Endometrial microvascular endothelial cells (primary cell): Measurements from ENCODE around the gene TNS3. TPM values are rescaled to one million over a fixed set of nuclear protein-coding genes. Genes with fewer than 3 reads are reported as not detected.

Experiments
- in situ Hi-C: cut with HindIII; loops from 2 replicates; pipeline ENCODE4 v1.10.0; 2017; ENCODE audit warnings: low sequenced_read_pairs, low pct_unique_long_range_greater_than_20kb; ENCODE audit errors: inconsistent ontology term
- total RNA-seq: library from RNA; depleted of rRNA; stranded (reverse); fragments of >200 nt; gene quantifications from one replicate; pipeline ENCODE4 v1.2.3, GENCODE V29; 2015; ENCODE audit errors: inconsistent ontology term

TNS3 gene
- total RNA-seq, 1 donor from 2014 or later, result 45.0 TPM

DNA sequence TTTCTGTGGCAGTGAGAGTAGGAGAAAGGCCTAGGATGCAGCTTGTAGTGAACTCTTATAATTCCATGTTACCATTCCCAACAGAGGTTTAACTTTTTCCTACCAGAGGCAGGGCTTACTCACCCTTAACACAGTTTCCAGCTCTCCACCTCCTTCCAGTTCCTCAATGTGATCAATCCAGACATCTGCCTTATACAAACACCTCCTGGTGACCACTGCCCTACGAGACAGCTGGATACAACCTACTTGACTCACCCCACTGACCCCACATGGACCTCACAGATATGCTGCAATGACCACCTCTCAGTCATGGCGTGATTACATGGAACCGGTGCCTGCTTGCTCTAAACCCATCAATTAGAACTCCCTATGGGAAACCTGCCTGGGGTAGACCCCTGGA lies 326.5 kb downstream of the TNS3 start:
- in situ Hi-C loops, result no loop called here

DNA sequence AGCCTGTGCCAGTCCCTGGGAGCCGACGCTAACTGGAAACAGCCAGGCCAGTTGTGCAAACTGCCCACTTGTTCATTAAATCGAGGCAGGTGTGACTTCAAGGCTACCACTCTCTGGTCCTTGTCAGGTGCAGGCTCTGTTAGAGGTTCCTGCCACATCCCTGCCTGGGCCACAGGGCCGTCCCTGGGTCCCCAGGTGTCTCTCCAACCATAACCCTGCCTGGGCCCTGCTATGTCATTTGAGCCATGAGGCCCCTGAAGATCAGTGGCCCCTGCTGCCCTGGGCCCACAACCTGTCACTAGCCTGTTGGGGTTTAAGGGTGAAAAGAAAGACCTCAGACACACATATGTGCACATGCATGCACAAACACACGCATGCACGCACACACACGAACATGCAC lies 326.9 kb downstream of the TNS3 start:
- in situ Hi-C loops, result no loop called here

DNA sequence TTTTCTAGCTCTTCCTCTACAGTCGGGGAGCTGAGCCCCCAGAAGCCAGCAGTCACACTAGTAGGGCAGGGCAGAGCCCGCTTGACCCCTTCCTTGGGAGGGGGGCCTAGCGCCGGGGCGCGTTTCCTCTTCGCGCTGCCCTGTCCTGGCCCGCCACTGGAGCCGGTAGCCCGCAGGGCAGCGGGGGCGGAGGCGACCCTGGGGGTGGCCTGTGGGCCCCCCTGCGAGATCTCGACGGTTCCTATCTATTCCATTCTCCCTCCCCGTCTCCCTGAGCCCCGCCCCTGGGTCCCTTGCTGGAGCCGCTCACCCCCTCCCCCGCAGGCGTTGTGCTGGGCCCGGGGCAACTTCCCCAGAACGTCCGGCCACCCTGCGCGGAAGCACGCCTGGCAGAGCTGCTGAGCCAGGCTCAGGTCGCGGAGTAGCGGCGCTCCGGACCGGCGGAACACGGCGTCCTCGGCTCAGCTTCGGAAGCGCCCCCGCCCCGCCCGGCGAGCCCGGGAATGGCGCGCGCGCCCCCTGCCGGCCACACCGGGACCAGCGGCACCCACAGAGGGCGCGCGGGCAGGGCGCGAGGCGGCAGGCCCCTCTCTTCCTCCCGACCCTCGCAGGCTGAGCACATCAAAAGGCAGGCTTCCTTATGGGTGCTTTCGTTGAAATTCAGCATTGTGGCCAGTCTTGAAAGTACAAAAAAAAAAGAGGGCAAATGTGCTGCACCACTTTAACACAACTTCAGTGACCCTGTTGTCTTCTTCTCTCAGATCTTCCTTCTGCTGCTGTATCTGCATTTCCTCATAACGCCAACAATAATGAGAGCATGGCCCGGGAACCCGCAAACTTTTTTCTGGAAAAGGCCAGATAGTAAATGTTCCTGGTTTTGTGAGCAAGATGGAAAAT lies 327.6 kb downstream of the TNS3 start:
- in situ Hi-C loops, result no loop called here

DNA sequence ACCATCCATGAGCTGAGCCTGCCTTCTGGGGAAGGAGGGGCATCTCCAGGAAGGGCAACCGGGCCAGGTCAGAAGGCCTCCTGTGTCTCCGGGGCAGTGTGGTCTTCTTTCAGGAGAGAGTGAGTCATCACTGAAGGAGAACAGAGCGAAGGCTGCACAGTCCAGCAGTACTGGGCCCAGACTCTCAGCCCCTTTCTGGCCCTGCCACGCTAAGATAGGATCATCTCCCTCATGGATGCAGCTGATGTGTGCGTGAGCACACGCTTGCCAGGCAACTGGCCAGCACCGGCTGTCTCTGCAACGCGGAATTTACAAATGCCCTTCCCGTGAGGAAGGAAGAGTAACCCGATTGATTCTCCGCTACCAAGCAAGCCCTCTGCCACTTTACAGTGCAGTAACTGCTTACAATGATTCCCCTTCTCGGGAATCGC lies 328.2 kb downstream of the TNS3 start:
- in situ Hi-C loops, result no loop called here

DNA sequence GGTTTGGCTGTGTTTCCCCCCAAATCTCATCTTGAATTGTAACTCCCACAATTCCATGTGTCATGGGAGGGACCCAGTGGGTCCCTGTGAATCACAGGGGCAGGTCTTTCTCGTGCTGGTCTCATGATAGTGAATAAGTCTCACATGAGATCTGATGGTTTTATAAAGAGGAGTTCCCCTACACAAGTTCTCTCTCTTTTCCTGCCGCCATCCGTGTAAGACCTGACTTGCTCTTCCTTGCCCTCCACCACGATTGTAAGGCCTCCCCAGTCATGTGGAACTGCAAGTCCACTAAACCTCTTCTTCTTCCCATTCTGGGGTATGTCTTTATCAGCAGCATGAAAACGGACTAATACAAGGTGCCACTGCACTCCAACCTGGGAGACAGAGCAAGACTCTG lies 329.2 kb downstream of the TNS3 start:
- in situ Hi-C loops, result no loop called here

DNA sequence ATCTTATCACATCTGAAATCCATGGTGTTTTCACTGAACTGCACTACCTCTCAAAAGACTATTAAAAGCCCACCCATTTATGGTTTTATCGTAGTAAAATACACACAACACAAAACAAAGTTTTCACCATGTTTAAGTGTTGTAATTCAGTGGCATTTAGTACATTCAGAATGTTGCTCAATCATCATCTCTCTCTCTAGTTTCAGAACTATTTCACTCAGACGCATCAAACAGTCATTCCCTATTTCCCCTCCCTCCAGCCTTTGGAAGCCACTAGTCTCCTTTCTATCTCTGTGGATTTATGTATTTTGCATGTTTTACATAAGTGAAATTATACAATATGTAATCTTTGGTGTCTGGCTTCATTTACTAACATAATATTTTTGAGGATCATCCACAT lies 332.6 kb downstream of the TNS3 start:
- in situ Hi-C loops, result no loop called here

- in situ Hi-C loops, result no loop called here
These were observed 333.1 kb downstream of the TNS3 start for GRCh38 chr7:47248797-47249196.

GRCh38 chr7:47247132-47247531 lies 334.8 kb downstream of the TNS3 start:
- in situ Hi-C loops, result no loop called here

- in situ Hi-C loops, result no loop called here
These were observed 337.2 kb downstream of the TNS3 start for GRCh38 chr7:47244692-47245091.

DNA sequence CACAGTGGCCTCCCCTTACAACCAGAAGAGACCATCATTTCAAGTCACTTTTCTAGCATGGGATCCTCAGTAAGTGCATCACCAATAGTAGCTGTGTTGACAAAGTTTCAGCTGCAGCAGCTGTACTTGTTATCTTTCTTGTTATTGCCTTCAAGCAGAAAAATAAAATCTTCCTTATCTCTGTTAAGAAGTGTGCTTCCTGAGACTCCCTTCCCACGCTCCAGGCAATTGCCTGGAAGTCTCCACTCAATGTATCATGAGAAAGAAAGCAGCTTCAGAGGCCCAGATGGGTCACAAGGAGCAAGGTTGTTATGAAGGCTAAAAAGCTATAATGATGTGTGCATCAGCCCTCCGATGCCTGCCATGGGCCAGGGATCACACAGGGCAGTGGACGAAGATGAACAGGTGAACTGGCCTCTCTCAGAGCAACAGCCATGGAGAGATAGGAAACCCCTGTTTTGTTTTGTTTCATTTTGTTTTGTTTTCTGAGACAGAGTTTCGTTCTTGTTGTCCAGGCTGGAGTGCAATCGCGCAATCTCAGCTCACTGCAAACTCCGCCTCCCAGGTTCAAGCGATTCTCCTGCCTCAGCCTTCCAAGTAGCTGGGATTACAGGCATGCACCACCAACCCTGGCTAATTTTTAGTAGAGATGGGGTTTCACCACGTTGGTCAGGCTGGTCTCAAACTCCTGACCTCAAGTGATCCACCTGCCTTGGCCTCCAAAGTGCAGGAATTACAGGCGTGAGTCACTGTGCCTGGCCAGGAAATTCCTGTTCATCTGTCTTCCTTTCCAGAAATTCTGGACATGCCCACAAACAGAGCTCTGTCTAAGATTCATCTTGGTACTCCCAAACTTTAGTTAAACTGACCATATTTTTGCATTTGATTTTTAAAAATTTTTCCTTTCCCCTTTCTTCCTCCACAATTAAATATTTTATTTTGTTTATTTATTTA lies 340.5 kb downstream of the TNS3 start:
- in situ Hi-C loops, result no loop called here

- in situ Hi-C loops, result no loop called here
These were observed 341.9 kb downstream of the TNS3 start for GRCh38 chr7:47239931-47240421.

- in situ Hi-C loops, result no loop called here
These were observed 342.9 kb downstream of the TNS3 start for GRCh38 chr7:47239034-47239433.

DNA sequence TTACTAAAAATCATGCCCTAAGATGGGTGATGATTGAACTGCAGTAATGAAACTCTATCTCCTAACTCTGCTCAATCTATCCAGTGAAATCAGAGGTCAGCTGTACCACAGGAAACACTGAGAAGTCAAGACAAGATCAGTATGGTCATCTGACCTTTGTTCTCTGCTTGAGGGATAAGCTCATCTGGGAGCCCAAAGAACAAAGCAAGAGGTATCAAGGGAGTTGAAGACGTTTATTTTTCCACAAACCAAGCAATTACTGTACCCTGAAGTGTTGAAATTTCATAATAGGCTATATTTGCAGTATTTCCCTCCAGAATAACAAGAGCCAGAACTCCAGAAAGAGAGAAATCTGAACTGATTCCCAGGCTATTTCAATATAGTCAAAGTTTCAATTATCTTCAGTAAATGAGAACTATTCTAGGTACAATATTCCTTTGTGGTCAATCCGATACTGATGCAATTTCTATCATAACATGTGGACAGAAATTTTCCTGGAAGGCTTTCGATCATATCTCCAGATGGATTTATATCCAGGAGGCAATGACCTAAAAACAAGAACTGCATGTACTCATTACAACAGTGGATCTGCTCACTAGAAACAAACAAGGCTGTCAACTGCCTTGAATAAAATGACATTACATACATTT lies 345.3 kb downstream of the TNS3 start:
- in situ Hi-C loops, result no loop called here

GRCh38 chr7:47233996-47234395 lies 347.9 kb downstream of the TNS3 start:
- in situ Hi-C loops, result no loop called here

DNA sequence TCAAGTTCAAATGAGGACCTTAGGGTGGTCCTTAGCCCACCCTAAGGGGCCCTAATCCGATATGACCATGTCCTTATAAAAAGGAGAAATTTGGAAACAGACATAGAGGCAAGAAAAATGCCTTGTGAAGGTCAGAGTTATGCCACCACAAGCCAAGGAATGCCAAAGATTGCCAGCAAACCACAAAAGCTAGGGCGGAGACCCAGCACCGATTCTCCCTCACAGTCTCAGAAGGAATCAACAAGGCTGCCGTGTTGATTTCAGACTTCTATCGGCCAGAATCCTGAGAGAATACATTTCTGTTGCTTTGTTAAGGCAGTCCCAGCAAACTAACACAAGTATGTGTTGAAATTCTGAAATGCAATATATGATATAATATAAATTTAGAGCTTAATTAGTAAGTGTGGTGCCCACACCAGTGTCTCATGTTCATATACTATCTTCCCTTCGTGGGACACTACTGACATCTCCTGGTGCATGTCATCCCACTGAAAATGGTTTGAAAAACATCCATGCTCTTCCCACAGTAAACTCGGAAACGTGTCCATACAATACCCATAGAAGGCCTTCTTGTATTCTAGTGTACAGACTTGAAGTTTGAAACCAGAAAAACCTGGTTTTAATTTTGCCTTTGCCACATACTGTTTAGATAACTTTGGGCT lies 349.0 kb downstream of the TNS3 start:
- in situ Hi-C loops, result no loop called here

GRCh38 chr7:47231627-47232026 lies 350.3 kb downstream of the TNS3 start:
- in situ Hi-C loops, result no loop called here

- in situ Hi-C loops, result no loop called here
These were observed 350.9 kb downstream of the TNS3 start for GRCh38 chr7:47231032-47231431.

GRCh38 chr7:47228386-47229014 lies 353.4 kb downstream of the TNS3 start:
- in situ Hi-C loops, result no loop called here
